Smooth muscle cell (in vitro differentiated cells): ENCODE results near the gene LINGO3. TPM values are rescaled to one million over a fixed set of nuclear protein-coding genes. Genes with fewer than 3 reads are reported as not detected.

Experiments used
- DNase-seq: peaks from one replicate; lab custom pipeline; 2025; ENCODE audit not compliant: unreplicated experiment; lab: John Stamatoyannopoulos, UW
- H2AFZ ChIP-seq: fragments of 200-600 bp; sonication (generic); 2 replicates; pipeline ENCODE4 v1.6.0; 2016; ENCODE audit warnings: antibody characterized with exemption, low read depth, mild to moderate bottlenecking
- H3F3A ChIP-seq: fragments of 200-600 bp; sonication (generic); 2 replicates; pipeline ENCODE4 v1.6.0; 2017; ENCODE audit warnings: antibody characterized with exemption, low read depth
- H3K27ac ChIP-seq: fragments of 200-600 bp; sonication (generic); 2 replicates; pipeline ENCODE4 v1.5.1; 2016; ENCODE audit warnings: low read depth, mild to moderate bottlenecking
- H3K27me3 ChIP-seq: fragments of 200-600 bp; sonication (generic); 2 replicates; pipeline ENCODE4 v1.6.1; 2016; ENCODE audit warnings: low read depth, mild to moderate bottlenecking
- H3K36me3 ChIP-seq: fragments of 200-600 bp; sonication (generic); 2 replicates; pipeline ENCODE4 v1.5.1; 2016; ENCODE audit warnings: low read depth
- H3K4me1 ChIP-seq: fragments of 200-600 bp; sonication (generic); 2 replicates; pipeline ENCODE4 v1.5.1; 2016; ENCODE audit warnings: low read depth
- H3K4me2 ChIP-seq: fragments of 200-600 bp; sonication (generic); 2 replicates; pipeline ENCODE4 v1.6.0; 2016; ENCODE audit warnings: mild to moderate bottlenecking
- H3K4me3 ChIP-seq: fragments of 200-600 bp; sonication (generic); 2 replicates; pipeline ENCODE4 v1.5.1; 2016; ENCODE audit warnings: mild to moderate bottlenecking
- H3K79me2 ChIP-seq: fragments of 200-600 bp; sonication (generic); 2 replicates; pipeline ENCODE4 v1.6.0; 2016; ENCODE audit warnings: low read depth, mild to moderate bottlenecking
- H3K9ac ChIP-seq: fragments of 200-600 bp; sonication (generic); 2 replicates; pipeline ENCODE4 v1.6.0; 2016; ENCODE audit warnings: low read depth
- H3K9me3 ChIP-seq: fragments of 200-600 bp; sonication (generic); replicated peaks from 2 replicates; pipeline ENCODE4 v1.5.1; 2016; ENCODE audit warnings: low read depth
- H4K20me1 ChIP-seq: fragments of 200-600 bp; sonication (generic); 2 replicates; pipeline ENCODE4 v1.6.0; 2016; ENCODE audit warnings: low read depth
- WGBS: methylation state at CpG from one replicate; pipeline ENCODE4 v1.1.7; 2016; ENCODE audit warnings: low lambda C conversion rate; 5-methylcytosine and 5-hydroxymethylcytosine counted together
- polyA plus RNA-seq: library from polyadenylated mRNA; unstranded; fragments of >200 nt; fragmentation: Nextera tagmentation; extraction: Ambion mirVana; gene quantifications from 2 replicates; pipeline ENCODE4 v1.2.1, GENCODE V29; 2016
- total RNA-seq: library from RNA; depleted of rRNA; stranded (reverse); fragments of >200 nt; gene quantifications from 2 replicates; pipeline ENCODE4 v1.2.3, GENCODE V29; 2014
- TF ChIP-seq, protein P1 (sequence below): fragments of 200-600 bp; sonication (generic); IDR thresholded peaks from 2 replicates; pipeline ENCODE4 v1.5.1; 2017; ENCODE audit warnings: borderline replicate concordance, mild to moderate bottlenecking, antibody characterized with exemption; ENCODE audit not compliant: insufficient read depth, poor library complexity, severe bottlenecking

The LINGO3 gene
- total and polyA plus RNA-seq, 2 experiments from 2014 or later, result 0.31 TPM; not detected in 1

DNA sequence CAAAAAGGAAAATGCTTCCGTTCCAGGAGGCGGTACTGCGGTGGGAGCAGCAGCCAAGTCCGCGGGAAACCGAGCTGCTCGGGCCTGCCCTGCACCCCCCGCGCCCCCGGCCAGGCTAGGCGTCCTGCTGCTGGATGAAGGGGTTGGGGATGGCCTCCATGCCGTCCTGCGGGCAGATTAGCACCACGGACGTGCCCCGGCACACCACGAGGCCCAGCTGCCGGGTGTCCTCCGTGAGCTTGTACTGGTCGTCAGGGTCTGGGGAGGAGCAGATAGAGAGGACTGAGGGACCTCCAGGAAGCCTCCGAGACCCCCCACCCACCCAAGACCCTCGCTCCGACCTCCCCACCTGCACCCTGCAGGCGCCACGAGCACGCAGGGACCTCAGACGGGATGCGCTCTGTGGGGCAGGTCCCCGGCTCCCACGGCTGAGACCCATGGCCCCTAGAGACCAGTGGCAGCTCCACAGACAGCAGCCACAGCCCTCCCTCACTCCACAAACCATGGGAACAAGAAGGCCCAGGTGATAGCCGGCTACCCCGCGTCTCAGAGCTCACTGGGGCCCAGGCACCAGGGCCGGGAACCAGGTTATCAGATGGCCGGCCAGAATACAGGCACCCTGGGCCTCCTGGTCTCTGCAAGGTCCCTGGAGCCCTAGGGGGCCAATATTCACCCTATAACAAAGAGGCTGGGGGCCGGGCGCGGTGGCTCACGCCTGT is 13.8 kb upstream of the LINGO3 start:
- H3K36me3 ChIP-seq, result no peaks in the 10 kb centered on the region
- 97% methylated on average over 33 of the region's 39 CpGs for WGBS
- H2AFZ ChIP-seq, result no peak overlapping the region
- peaks cover 12% of the 10 kb centered on the region for H3K79me2 ChIP-seq
- no peaks in the 10 kb centered on the region for H3K4me1 ChIP-seq
- no peaks in the 10 kb centered on the region for H3F3A ChIP-seq
- TF ChIP-seq, protein P1, sequence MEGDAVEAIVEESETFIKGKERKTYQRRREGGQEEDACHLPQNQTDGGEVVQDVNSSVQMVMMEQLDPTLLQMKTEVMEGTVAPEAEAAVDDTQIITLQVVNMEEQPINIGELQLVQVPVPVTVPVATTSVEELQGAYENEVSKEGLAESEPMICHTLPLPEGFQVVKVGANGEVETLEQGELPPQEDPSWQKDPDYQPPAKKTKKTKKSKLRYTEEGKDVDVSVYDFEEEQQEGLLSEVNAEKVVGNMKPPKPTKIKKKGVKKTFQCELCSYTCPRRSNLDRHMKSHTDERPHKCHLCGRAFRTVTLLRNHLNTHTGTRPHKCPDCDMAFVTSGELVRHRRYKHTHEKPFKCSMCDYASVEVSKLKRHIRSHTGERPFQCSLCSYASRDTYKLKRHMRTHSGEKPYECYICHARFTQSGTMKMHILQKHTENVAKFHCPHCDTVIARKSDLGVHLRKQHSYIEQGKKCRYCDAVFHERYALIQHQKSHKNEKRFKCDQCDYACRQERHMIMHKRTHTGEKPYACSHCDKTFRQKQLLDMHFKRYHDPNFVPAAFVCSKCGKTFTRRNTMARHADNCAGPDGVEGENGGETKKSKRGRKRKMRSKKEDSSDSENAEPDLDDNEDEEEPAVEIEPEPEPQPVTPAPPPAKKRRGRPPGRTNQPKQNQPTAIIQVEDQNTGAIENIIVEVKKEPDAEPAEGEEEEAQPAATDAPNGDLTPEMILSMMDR, result no peak
- no peak overlapping the region for H3K4me3 ChIP-seq
- no peaks in the 10 kb centered on the region for H3K9me3 ChIP-seq
- no peak for DNase-seq
- H4K20me1 ChIP-seq, result peaks cover 6% of the 10 kb centered on the region
- no peak overlapping the region for H3K27ac ChIP-seq
- no peak overlapping the region for H3K9ac ChIP-seq
- no peak overlapping the region for H3K4me2 ChIP-seq
- H3K27me3 ChIP-seq, result no peaks in the 10 kb centered on the region

DNA sequence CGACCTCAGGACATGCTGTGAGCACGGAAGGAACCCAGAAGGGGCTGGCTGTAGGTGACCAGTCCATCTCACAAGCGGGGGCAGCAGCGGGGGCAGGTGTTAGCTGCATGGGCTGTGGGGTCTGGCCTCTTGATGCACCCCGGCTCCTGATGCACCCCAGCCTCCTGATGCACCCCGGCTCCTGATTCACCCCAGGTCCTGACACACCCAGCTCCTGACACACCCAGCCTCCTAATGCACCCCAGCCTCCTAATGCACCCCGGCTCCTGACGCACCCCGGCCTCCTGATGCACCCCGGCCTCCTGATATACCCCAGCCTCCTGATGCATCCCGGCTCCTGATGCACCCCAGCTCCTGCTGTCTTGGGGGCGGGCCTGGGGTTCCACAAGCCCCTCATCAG is 13.0 kb upstream of the LINGO3 start:
- no peak overlapping the region for H3K27ac ChIP-seq
- peaks cover 4% of the 10 kb centered on the region for H4K20me1 ChIP-seq
- no peaks in the 10 kb centered on the region for H3K27me3 ChIP-seq
- no peaks in the 10 kb centered on the region for H3K4me1 ChIP-seq
- H3K36me3 ChIP-seq, result no peaks in the 10 kb centered on the region
- no peak for DNase-seq
- H3F3A ChIP-seq, result no peaks in the 10 kb centered on the region
- peaks cover 4% of the 10 kb centered on the region for H3K79me2 ChIP-seq
- no peak overlapping the region for H3K4me2 ChIP-seq
- H3K4me3 ChIP-seq, result no peak overlapping the region
- no peak overlapping the region for H2AFZ ChIP-seq
- TF ChIP-seq, protein P1, result no peak
- WGBS, result 97% methylated on average over 12 of the region's 12 CpGs
- no peaks in the 10 kb centered on the region for H3K9me3 ChIP-seq
- H3K9ac ChIP-seq, result no peak overlapping the region

DNA sequence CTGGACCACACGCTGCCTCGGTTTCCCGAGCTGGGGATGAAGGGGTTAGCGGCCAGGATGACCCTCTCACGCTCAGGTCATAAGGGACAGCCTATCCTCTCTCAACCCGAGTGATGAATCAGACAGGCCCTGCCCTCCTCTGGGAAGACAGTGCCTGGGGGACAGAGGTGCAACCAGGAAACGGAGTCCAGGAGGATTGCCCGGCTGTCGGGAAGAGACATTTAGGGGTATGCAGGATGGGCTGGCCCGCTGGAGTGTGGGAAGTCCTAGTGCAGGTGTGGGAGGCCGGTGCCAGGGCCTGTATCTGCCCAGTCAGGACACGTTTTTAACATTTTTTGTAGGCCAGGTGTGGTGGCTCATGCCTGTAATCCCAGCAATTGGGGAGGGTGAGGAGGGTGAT is 12.1 kb upstream of the LINGO3 start:
- H3K4me1 ChIP-seq, result no peaks in the 10 kb centered on the region
- no peaks in the 10 kb centered on the region for H3K27me3 ChIP-seq
- H3K9me3 ChIP-seq, result no peaks in the 10 kb centered on the region
- no peak overlapping the region for H3K27ac ChIP-seq
- no peak overlapping the region for H3K4me3 ChIP-seq
- no peaks in the 10 kb centered on the region for H3F3A ChIP-seq
- H3K9ac ChIP-seq, result no peak overlapping the region
- H2AFZ ChIP-seq, result no peak overlapping the region
- H3K79me2 ChIP-seq, result no peaks in the 10 kb centered on the region
- H4K20me1 ChIP-seq, result peaks cover 4% of the 10 kb centered on the region
- WGBS, result 76% methylated on average over 12 of the region's 12 CpGs
- H3K36me3 ChIP-seq, result no peaks in the 10 kb centered on the region
- TF ChIP-seq, protein P1, result no peak
- no peak overlapping the region for H3K4me2 ChIP-seq
- no peak for DNase-seq

DNA sequence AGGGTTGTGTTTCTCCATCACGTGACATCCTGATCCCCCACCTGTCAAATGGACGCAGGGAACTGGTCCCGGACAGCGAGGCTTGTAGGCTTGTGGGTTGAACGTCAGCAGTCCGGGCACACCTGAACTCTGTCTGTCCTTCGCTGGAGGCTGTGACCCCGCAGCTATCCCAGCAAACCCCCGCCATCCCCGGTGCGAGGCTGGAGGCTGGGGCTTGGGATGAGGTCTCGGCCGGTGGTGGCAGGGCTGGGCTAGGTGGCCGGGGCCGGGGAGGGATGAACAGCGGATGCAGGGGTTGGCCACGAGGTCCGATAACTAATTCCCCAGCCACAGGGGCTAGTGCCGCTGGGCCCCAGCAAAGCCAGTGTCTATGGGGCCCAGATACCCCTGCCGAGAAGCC is 11.6 kb upstream of the LINGO3 start:
- TF ChIP-seq, protein P1, result no peak
- no peaks in the 10 kb centered on the region for H3K79me2 ChIP-seq
- H3K27me3 ChIP-seq, result no peaks in the 10 kb centered on the region
- H3F3A ChIP-seq, result no peaks in the 10 kb centered on the region
- H3K36me3 ChIP-seq, result no peaks in the 10 kb centered on the region
- H3K9ac ChIP-seq, result no peak overlapping the region
- peaks cover 4% of the 10 kb centered on the region for H4K20me1 ChIP-seq
- DNase-seq, result no peak
- no peak overlapping the region for H2AFZ ChIP-seq
- H3K4me2 ChIP-seq, result no peak overlapping the region
- 92% methylated on average over 15 of the region's 20 CpGs for WGBS
- H3K4me1 ChIP-seq, result no peaks in the 10 kb centered on the region
- no peaks in the 10 kb centered on the region for H3K9me3 ChIP-seq
- no peak overlapping the region for H3K27ac ChIP-seq
- H3K4me3 ChIP-seq, result no peak overlapping the region
